ENCODE results near the gene RASA3.

The RASA3 gene

GRCh38 chr13:113952983-113953520, 179.4 kb downstream of the RASA3 start:
- no peak for DNase-seq (ENCODE audit: low read depth in 3 of 3)

- DNase-seq (ENCODE audit: low read depth in 3 of 3) = no peak
These were observed 180.1 kb downstream of the RASA3 start for GRCh38 chr13:113952151-113952982.

GRCh38 chr13:113951246-113951999, 181.0 kb downstream of the RASA3 start:
- DNase-seq (ENCODE audit: low read depth in 3 of 3) = peak in 2 of 3 experiments; percentile 14 to 18

GRCh38 chr13:113950451-113951245, 181.8 kb downstream of the RASA3 start:
- no peak for DNase-seq (ENCODE audit: low read depth in 3 of 3)

GRCh38 chr13:113949546-113949945, 182.9 kb downstream of the RASA3 start:
- no peak for DNase-seq (ENCODE audit: low read depth in 3 of 3)

GRCh38 chr13:113948034-113948742, 184.2 kb downstream of the RASA3 start:
- DNase-seq (ENCODE audit: low read depth in 3 of 3) = no peak

- no peak for DNase-seq (ENCODE audit: low read depth in 3 of 3)
These were observed 185.0 kb downstream of the RASA3 start for GRCh38 chr13:113947311-113948033.

- no peak for DNase-seq (ENCODE audit: low read depth in 3 of 3)
These were observed 185.8 kb downstream of the RASA3 start for GRCh38 chr13:113946409-113947181.

- DNase-seq (ENCODE audit: low read depth in 3 of 3) = no peak
These were observed 186.5 kb downstream of the RASA3 start for GRCh38 chr13:113945857-113946408.

GRCh38 chr13:113943821-113944565, 188.4 kb downstream of the RASA3 start:
- DNase-seq (ENCODE audit: low read depth in 3 of 3) = no peak

- DNase-seq (ENCODE audit: low read depth in 3 of 3) = no peak
These were observed 189.8 kb downstream of the RASA3 start for GRCh38 chr13:113942591-113943103.

GRCh38 chr13:113941571-113942191, 190.7 kb downstream of the RASA3 start:
- DNase-seq (ENCODE audit: low read depth in 3 of 3) = no peak

- DNase-seq (ENCODE audit: low read depth in 3 of 3) = no peak
These were observed 192.5 kb downstream of the RASA3 start for GRCh38 chr13:113939944-113940297.

GRCh38 chr13:113939129-113939943, 193.1 kb downstream of the RASA3 start:
- DNase-seq (ENCODE audit: low read depth in 3 of 3) = no peak

GRCh38 chr13:113938716-113939115, 193.7 kb downstream of the RASA3 start:
- DNase-seq (ENCODE audit: low read depth in 3 of 3) = no peak

GRCh38 chr13:113938246-113938645, 194.2 kb downstream of the RASA3 start:
- no peak for DNase-seq (ENCODE audit: low read depth in 3 of 3)

- DNase-seq (ENCODE audit: low read depth in 3 of 3) = no peak
These were observed 194.8 kb downstream of the RASA3 start for GRCh38 chr13:113937527-113938180.
